SK-N-MC (cell line): ENCODE results near the gene SLC35E4.

Experiments
- EZH2 ChIP-seq: fragments of 200-600 bp; sonication (generic); IDR thresholded peaks from one replicate; pipeline ENCODE4 v1.6.1; 2017; ENCODE audit warnings: antibody characterized with exemption
- FOXP2 ChIP-seq: optimal IDR thresholded peaks from 2 replicates; pipeline ENCODE3; 2011; ENCODE audit warnings: mild to moderate bottlenecking, moderate library complexity; ENCODE audit not compliant: insufficient read depth; ENCODE audit errors: extremely low read length, control extremely low read depth
- POLR2AphosphoS5 ChIP-seq: IDR thresholded peaks from 2 replicates; pipeline ENCODE4 v1.6.1; 2012; ENCODE audit warnings: mild to moderate bottlenecking, low read depth, low read length, borderline replicate concordance

DNA sequence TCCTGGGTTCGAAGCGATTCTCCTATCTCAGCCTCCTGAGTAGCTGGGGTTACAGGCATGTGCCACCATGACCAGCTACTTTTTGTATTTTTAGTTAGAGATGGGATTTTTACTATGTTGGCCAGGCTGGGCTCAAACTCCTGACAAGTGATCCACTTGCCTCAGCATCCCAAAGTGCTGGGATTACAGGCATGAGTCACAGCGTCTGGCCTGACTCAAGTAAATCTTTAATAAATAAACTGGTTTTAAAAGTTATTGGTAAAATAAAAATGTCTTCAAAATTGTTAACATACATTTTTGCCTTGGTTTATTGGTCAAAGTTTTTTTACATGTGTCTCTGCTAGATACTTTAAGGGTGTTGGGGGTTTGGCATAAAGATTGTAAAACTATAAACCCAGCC is 36.6 kb upstream of the SLC35E4 start:
- TF ChIP-seq EZH2 (no peak), POLR2AphosphoS5 (no peak), FOXP2 (no peak)
